Endometrium (tissue), 2 donors: ENCODE data around the gene TBC1D22A.
"Not testable (repeated sequence)": the region's sequence is repeated elsewhere in the genome, so short reads cannot be mapped to it uniquely, and the experiment has no call there.

Experiments
- FAIRE-seq: peaks from 2 replicates; lab custom pipeline; 2012; peaks lifted over from hg19 to GRCh38; lab: Jason Lieb, UNC
- donor health status: control.
- donor health status: control.

TBC1D22A gene

DNA sequence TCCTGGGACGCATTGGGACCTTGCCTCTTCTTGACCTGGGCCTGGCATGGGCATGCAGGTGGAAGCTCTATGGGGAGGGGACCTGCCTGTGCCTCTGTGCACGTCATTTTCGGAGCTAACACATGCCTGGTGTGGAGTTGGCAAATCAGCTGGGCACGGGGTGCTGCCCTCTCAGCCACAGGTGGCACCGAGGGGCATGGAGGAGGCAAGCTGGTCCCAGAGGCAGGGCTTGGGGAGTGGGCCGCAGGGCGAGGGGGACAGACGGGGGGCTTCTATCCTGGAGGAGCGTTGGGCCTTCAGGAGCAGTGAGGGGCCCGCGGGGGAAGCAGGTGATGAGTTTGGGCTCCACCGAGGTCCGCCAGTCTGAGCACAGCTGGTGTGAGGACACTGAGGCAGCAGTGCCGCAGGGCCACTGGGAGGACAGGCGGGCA is 362.0 kb downstream of the TBC1D22A start:
- FAIRE-seq = no peak

- no peak for FAIRE-seq
Observed at GRCh38 chr22:47124961-47125360, 362.5 kb downstream of the TBC1D22A start.

DNA sequence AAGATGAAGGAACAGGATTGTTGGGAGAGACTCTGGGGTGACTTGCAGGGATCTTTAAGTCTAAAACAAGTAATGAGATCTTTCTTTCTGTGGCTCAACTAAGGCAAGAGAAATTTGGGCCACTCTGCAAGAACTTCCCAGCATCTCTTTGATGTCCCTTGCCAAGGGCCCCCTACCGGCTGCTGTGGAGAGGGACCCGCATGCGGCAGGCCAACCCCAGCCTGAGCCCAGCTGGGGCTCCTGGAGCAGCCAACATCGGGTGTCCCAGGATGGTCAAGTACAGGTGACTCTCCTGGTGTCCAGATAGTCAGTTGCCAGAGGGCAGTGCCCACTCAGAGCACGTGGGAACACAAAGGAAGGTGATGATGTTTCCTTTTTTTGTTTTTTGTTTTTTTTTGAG is 363.2 kb downstream of the TBC1D22A start:
- no peak for FAIRE-seq

- FAIRE-seq = no peak
Observed at GRCh38 chr22:47126344-47126811, 363.9 kb downstream of the TBC1D22A start.

GRCh38 chr22:47127441-47127871 is 365.0 kb downstream of the TBC1D22A start:
- no peak for FAIRE-seq

GRCh38 chr22:47128216-47128615 is 365.8 kb downstream of the TBC1D22A start:
- FAIRE-seq = no peak

- FAIRE-seq = no peak
Observed at GRCh38 chr22:47128622-47129215, 366.3 kb downstream of the TBC1D22A start.

DNA sequence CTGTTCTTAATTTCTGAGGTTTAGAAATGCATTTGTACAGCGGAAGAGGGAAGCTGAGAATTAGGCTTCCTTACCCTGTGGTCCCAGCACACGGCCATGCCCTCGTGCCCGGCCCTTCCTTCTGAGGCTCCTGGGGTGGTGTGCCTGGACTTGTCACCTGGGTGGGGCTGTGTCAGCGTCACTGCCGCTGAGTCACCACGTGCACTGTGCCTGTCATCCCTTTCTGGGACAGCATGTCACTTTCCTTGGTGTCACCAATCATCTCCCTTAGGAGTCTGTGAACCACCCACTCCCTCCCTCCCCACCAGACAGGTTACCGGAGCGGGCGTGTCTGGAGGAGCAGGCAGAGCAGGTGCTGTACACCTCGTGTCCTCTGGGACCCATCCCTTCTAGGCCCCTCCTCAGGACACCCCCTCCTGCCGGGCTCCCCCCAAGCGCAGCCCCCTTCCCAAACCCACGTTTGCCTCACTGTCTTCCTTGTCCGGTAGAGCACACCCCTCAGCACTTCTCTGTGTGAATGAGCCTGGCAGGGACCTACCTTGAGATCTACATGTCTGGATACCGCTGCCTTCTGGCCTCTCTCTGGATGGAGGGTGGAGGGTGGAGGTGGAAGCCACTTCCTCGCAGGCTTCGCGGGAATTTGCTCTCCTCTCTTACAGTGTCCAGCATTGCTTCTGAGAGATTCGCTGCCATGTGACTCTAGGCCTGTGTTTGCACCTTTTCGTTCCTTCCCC is 367.6 kb downstream of the TBC1D22A start:
- FAIRE-seq = no peak

- no peak for FAIRE-seq
Observed at GRCh38 chr22:47130883-47131631, 368.6 kb downstream of the TBC1D22A start.

DNA sequence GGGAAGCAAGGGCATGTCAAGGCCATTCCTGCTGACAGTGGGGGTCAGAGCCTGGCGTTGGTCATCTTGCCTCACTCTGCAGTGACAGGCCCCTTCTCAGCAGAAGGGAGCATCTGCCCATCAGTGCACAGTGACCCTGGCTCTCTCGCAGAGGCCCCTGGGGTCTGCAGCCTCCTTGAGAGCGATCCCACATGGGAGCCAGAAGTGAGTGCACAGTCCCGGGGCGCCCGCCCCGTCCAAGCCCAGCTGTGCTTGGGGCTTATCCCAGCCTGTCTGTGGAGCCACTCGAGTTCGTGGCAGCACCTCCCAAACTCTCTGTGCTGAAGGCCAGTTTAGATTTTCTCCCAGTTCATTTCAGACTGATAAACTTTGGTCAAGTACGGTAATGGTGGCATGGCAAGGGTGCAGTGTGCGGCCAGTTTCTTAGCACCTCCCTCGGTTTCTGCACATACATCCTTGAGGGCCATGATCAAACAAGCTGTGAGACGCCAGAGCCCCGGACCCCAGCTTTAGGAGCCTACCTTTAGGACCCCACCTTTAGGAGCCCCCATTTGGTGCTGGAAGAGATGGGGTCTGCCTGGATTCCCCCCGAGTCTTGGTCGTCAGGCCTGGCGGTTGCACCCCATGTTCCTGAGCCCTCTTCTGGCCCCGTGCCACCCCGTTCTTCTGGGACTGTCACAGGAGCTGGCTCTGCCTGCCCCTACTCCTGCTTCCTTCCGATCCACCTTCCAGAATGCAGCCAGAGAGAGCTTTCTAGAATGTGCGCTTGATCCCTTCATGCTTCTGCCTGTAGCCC is 369.4 kb downstream of the TBC1D22A start:
- FAIRE-seq = no peak

DNA sequence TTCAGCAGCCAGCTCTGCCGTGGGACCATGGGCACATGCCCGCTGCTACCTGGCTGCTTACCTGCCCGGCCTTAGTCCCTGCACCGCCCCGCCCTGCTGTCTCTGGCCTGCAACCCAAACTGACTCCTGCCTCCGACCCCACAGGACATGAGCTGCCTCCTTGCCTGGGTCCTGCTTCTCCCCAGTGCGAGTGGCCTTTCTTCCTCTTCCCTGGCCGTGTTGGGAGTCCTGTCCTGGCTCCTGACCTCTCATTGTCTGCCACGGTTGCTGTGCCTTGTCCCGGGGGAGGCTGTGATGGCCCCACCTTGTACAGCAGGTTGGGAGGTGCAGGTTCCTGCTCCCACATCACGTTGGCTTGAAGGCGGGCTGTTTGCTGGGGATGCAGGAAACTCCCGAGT is 370.0 kb downstream of the TBC1D22A start:
- no peak for FAIRE-seq

GRCh38 chr22:47133061-47133969 is 370.9 kb downstream of the TBC1D22A start:
- no peak for FAIRE-seq

DNA sequence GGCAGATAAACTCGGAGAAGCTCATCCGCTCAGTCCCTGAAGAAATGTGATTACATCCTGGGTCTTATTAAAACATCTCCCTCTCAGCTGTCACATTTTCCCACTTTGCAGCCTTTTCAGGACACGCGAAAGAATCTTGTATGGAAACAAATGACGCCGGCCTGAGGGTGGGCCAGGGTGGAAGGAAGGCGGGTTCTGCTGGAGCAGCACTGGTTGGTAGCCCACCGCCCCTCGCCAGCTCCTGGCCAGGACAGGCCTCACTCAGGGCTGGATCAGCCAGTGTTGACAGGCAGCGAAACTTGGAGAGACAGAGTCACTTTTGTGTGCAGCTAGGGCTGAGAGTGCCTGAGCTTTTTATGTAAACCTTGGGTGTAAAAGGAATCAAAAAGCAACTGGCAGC is 371.8 kb downstream of the TBC1D22A start:
- no peak for FAIRE-seq

- FAIRE-seq = no peak
Observed at GRCh38 chr22:47135338-47135737, 372.9 kb downstream of the TBC1D22A start.

DNA sequence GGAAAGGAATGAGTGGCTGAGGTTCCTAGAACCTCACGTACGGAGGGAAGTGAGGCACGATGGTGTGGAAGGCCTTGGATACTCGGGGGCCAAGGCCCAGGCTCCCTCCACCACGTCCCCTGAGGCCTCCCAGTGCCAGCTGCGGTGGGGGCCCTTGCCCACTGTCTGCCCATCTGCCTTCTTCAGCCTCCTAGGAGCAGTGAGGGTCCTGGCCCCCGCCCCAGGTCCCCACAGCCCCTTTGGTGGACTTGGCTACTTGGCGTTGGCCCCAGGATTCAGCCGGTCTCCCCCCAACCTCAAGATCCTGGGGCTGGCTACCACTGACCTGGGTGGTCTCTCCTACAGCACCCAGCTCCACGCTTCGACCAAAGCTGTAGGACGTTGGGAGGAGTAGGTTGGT is 373.6 kb downstream of the TBC1D22A start:
- FAIRE-seq = no peak

DNA sequence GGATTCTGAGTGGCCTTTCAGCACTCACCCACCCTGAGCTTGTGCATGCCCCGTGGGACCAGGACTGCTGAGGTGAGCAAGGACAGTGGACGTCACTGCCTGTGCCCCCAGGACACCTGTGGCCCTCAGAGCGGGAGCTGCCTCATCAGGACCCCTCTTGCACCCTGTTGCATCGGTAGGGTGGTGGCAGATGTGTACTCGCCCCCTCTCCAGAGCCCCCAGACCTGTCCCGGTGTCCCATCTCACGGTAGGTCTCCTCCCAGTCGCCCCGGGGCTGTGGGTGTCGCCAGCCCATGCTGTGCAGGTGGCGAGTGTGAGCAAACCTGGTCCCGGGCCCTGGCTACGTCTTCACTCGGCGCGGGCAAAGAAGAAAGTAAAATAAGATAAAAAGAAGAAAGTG is 374.2 kb downstream of the TBC1D22A start:
- no peak for FAIRE-seq

DNA sequence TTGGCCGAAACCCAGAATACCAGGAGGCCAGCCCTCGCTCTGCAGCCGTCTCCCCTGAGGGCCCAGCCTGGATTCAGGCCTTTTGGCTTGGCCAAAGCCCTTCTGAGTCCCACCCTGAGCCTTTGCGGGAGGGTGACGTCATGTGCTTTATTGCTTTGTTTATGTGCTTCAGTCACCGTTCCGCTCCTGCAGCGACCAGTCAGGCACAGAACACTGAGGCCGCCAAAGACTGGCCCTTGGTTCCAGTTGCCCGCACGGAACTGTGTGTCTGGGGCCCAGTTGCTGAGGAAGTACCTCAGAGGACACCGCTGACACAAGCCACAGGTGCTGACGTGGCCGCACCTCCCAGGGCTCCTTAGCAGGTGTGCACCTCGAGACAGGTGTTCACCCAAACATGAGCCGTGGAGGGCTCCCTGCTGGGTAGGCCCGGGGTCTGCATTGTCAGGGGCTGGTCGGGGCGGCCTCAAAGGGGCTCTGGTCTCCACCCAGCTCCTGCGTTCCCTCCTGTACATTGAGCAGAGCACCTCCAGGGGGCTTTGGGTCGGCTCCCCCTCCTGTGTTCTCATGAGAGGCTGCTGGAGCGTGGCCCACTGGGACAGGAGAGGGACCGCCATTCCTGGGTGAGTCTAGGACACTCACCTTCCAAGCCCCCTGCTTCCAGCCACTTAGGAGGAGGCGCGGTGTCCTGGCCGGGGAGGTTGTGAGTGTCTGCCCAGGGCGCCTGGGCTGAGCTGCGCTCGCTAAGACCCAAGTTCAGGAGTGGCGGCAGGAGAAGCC is 376.8 kb downstream of the TBC1D22A start:
- no peak for FAIRE-seq

DNA sequence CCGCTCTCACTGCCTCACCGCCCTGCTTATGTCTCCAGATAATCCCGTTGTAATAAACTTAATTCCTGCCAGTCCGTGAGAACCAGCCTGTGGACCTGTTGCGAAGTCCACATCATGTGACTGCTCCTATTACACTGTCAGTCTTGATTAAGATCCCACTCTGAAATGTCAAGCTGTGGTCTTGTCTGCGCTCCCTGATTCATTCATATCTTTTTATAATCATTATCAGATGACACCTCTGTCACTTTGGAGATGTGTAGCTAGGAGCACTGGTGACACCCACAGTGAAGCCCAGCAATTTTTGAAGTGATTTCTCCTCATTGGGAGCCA is 377.3 kb downstream of the TBC1D22A start:
- FAIRE-seq = no peak

- not testable (repeated sequence) for FAIRE-seq
Observed at GRCh38 chr22:47140975-47141374, 378.5 kb downstream of the TBC1D22A start.

DNA sequence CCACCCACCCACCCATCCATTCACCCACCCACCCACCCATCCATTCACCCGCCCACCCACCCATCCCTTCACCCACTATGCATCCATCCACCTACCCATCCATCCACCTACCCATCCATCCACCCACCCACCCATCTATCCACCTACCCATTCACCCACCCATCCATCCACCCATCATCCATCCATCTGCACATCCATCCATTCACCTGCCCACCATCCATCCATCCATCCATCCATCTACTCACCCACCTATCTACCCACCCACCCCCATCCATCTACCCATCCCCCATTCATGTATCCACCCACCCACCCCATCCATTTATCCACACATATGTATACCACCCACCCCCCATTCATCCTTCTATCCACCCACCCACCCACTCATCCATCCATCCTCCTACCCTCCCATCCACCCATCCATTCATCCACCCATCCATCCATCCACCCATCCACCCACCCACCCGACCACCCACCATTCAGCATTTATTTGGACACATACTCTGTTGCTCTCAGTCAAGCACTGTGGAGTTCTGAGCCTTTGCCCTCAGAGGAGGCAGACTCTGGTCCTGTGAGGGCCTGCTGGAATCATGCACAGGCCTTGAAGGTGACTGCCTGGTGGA is 380.1 kb downstream of the TBC1D22A start:
- FAIRE-seq = no peak
